ENCODE data around the gene CAMTA1.

The CAMTA1 gene

GRCh38 chr1:6996371-6996770 is 211.1 kb downstream of the CAMTA1 start:
- Histone ChIP-seq H3K9me3 (ENCODE audit: severe bottlenecking) (peaks cover 5% of the 10 kb centered on the region), H3K4me1 (ENCODE audit: insufficient read depth, poor library complexity, severe bottlenecking) (peaks cover 3% of the 10 kb centered on the region), H3K27ac (ENCODE audit: poor library complexity, severe bottlenecking) (no peak overlapping the region), H3K27me3 (ENCODE audit: insufficient read depth, poor library complexity, severe bottlenecking) (no peaks in the 10 kb centered on the region), H3K36me3 (ENCODE audit: low read depth) (no peaks in the 10 kb centered on the region), H3K4me3 (ENCODE audit: severe bottlenecking) (no peak overlapping the region)
- TF ChIP-seq CTCF (IDR thresholded peaks at IDR 0.05; ENCODE audit: poor library complexity, severe bottlenecking) = no peak
- no peak for DNase-seq (ENCODE audit: low spot score)
- no peak for ATAC-seq (ENCODE audit: low read depth)

- H3K4me1 ChIP-seq (ENCODE audit: insufficient read depth, poor library complexity, severe bottlenecking) = no peaks in the 10 kb centered on the region
- H3K36me3 ChIP-seq (ENCODE audit: low read depth) = no peaks in the 10 kb centered on the region
- DNase-seq (ENCODE audit: low spot score) (no peak), ATAC-seq (ENCODE audit: low read depth) (no peak)
- no peaks in the 10 kb centered on the region for H3K27me3 ChIP-seq (ENCODE audit: insufficient read depth, poor library complexity, severe bottlenecking)
- TF ChIP-seq CTCF (IDR thresholded peaks at IDR 0.05; ENCODE audit: poor library complexity, severe bottlenecking) = no peak
- no peak overlapping the region for H3K27ac ChIP-seq (ENCODE audit: poor library complexity, severe bottlenecking)
- H3K4me3 ChIP-seq (ENCODE audit: severe bottlenecking) = no peak overlapping the region
- peaks cover 5% of the 10 kb centered on the region for H3K9me3 ChIP-seq (ENCODE audit: severe bottlenecking)
Observed at GRCh38 chr1:6996866-6997265, 211.6 kb downstream of the CAMTA1 start.

GRCh38 chr1:6998267-6998666 is 213.0 kb downstream of the CAMTA1 start:
- no peak for ATAC-seq (ENCODE audit: low read depth)

GRCh38 chr1:6999826-7000225 is 214.6 kb downstream of the CAMTA1 start:
- no peaks in the 10 kb centered on the region for H3K27me3 ChIP-seq (ENCODE audit: insufficient read depth, poor library complexity, severe bottlenecking)
- no peak for ATAC-seq (ENCODE audit: low read depth)

More at GRCh38 chr1:6998267-6998666, 213.0 kb downstream of the CAMTA1 start:
- Histone ChIP-seq H3K36me3 (ENCODE audit: low read depth) (no peaks in the 10 kb centered on the region), H3K9me3 (ENCODE audit: severe bottlenecking) (peaks cover 5% of the 10 kb centered on the region), H3K27ac (ENCODE audit: poor library complexity, severe bottlenecking) (no peak overlapping the region), H3K27me3 (ENCODE audit: insufficient read depth, poor library complexity, severe bottlenecking) (no peaks in the 10 kb centered on the region), H3K4me3 (ENCODE audit: severe bottlenecking) (no peak overlapping the region), H3K4me1 (ENCODE audit: insufficient read depth, poor library complexity, severe bottlenecking) (no peaks in the 10 kb centered on the region)
- DNase-seq (ENCODE audit: low spot score) = no peak
- no peak for TF ChIP-seq CTCF (IDR thresholded peaks at IDR 0.05; ENCODE audit: poor library complexity, severe bottlenecking)

More at GRCh38 chr1:6999826-7000225, 214.6 kb downstream of the CAMTA1 start:
- DNase-seq (ENCODE audit: low spot score) = no peak
- Histone ChIP-seq H3K4me1 (ENCODE audit: insufficient read depth, poor library complexity, severe bottlenecking) (no peaks in the 10 kb centered on the region), H3K27ac (ENCODE audit: poor library complexity, severe bottlenecking) (no peak overlapping the region), H3K36me3 (ENCODE audit: low read depth) (no peaks in the 10 kb centered on the region), H3K9me3 (ENCODE audit: severe bottlenecking) (no peaks in the 10 kb centered on the region), H3K4me3 (ENCODE audit: severe bottlenecking) (no peak overlapping the region)
- TF ChIP-seq CTCF (IDR thresholded peaks at IDR 0.05; ENCODE audit: poor library complexity, severe bottlenecking) = no peak

Measured in RWPE2 (cell line).